K562 treated with DMSO at 1 percent for 24 hours (cell line): ENCODE data around the gene IGFBP5. TPM values are rescaled to one million over a fixed set of nuclear protein-coding genes. Genes with fewer than 3 reads are reported as not detected.

Experiments used
- total RNA-seq: library from RNA; unstranded; fragments of 300-600 nt; gene quantifications from 2 replicates; pipeline ENCODE4 v1.2.3, GENCODE V29; 2022; ENCODE audit warnings: low read depth; ENCODE audit not compliant: insufficient read depth

IGFBP5 gene, protein sequence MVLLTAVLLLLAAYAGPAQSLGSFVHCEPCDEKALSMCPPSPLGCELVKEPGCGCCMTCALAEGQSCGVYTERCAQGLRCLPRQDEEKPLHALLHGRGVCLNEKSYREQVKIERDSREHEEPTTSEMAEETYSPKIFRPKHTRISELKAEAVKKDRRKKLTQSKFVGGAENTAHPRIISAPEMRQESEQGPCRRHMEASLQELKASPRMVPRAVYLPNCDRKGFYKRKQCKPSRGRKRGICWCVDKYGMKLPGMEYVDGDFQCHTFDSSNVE
- total RNA-seq, result 0.25 and 0.29 TPM in 2 replicates

DNA sequence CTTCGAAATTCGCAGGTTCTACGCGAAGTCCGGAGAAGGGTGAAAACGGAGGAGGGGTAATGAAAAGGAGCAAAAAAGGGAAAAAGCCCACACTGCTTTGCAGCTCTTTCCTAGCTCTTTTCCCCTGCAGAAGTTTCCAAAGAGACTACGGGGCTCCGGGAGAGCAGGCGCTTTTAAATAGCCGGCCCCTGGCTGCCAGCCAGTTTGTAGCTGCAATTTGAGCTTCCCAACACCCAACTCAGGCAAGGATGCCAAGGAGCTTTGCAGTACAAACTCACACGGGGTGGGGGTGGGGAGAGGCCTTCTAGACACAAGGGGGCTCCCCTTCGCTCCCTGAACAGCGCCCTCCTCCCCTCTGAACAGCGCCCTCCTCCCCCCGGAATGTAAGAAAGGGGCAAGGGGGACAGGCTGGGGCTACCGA lies at the start of gene IGFBP5:
Gene IGFBP5 (minus strand): TSS at position 149 of the 421 bp plus-strand sequence. CDS start 774 bp downstream, outside the sequence.

DNA sequence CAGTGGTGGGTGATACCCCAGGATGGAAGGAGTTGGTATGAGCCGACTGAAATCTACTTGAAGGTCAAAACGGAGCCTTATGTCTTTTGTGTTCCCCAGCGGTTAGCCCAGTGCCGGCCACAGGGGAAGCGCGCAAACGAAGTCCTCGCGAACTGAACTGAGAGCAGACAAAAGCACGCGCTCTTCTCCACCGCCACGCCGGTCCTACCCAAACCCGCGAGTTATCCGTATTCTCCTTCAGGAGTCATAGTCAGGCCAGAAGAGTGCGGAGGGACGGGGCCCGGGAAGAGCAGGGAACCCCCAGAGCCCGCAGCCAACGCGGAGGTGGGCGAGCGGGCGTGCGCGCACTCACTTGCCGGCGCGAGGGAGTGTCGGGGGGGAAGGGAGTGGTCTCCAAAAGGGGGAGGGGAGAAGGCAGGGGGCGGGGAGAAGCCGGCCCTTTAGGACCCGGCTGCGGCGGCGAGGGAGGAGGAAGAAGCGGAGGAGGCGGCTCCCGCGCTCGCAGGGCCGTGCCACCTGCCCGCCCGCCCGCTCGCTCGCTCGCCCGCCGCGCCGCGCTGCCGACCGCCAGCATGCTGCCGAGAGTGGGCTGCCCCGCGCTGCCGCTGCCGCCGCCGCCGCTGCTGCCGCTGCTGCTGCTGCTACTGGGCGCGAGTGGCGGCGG lies 62.3 kb downstream of the IGFBP5 start, which contains the start of gene IGFBP2:
Gene IGFBP2 (plus strand): TSS at position 469 of the 664 bp plus-strand sequence. CDS start 104 bp downstream, at position 573.

Other genes with a start within 250 kb of the IGFBP5 start
- gene RPL37A, start 196.7 kb downstream of the IGFBP5 start, total RNA-seq, result 4,404 and 4,706 TPM in 2 replicates
- gene IGFBP2, start 62.1 kb downstream of the IGFBP5 start, total RNA-seq, result not detected in 2 replicates
- gene TNP1, start 164.5 kb upstream of the IGFBP5 start, total RNA-seq, result not detected in 2 replicates